ENCODE results near the gene TENT4A.

The TENT4A gene

DNA sequence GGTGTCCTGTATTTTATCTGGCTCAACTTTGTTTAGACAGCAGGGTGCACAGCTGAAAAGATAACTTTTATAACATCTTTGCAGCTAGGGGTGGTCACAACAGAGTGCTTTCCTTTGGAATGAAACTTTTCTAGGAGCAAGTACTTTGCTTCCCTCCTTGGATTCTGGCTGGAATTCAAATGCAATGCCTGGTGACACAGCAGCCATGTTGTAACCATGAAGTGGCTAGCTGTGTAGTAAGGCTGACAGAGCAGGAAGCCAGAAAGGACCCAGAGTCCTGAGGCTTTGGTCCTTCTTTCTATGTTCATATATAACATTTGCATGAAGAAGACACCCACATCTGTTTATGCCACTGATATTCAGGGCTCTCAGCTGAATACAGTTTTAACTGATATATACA, 48.1 kb downstream of the TENT4A start:
- TF ChIP-seq CTCF (IDR thresholded peaks at IDR 0.05; ENCODE audit: low read depth, low read length) = no peak
- DNase-seq (ENCODE audit: extremely low read depth, low read depth) = no peak

DNA sequence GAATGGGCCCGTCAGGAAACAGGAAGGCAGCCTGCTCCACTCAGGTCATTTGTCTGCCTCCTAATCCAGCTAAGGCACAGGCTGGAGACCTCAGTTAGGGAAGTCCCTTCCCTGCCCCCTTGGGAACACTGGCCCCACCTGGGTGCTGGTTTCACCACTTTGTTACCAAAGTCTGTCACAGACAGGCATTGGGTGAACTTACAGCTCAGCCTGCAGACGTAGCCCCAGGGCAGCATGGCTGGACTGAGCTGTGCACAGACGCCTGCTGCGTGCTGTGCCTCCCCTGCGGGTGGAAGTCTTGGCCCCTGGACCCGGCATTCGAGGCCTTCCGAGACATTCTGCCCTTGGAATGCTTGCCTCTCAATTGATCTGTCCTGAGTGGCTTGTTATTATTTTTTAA, 48.9 kb downstream of the TENT4A start:
- TF ChIP-seq CTCF (IDR thresholded peaks at IDR 0.05; ENCODE audit: low read depth, low read length) = no peak
- DNase-seq (ENCODE audit: extremely low read depth, low read depth) = no peak

DNA sequence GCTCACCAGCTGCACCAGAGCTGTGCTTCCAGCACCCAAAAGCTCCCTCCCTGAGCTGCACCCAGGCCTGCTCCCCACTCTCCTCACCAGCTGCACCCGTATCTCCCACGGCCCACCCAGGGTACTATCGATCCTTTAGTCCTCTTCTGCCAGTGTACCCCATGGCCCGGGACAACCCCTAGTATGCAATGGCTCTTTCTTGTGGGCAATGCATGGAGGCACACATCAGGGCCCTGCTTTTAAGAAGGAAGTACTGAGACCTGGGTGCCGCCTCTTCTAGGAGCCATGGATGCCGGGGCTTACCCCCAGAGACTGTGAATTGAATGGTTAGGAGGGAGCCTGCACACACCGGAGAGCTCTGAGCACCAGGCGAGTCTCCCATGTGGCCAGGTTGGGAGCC, 49.5 kb downstream of the TENT4A start:
- DNase-seq (ENCODE audit: extremely low read depth, low read depth) = no peak
- TF ChIP-seq CTCF (IDR thresholded peaks at IDR 0.05; ENCODE audit: low read depth, low read length) = no peak

DNA sequence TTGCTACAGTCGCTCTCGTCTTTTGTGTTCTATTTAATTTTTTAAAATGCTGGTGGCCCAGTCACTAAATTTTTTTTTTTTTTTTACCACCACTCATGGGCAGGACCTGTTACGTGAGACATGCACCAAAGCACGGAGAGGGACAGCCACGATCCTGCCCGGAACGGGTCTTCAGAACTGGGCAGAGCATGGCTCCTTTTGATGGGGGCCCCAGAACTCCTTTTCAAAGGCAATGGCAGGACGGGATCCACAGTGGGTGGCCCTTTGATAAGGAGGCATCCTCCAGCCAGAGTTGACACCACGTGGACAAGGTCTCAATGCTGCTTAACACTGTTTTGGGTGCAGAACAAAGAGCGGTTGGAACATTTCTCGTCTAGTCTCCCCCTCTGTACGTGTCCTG, 50.0 kb downstream of the TENT4A start:
- DNase-seq (ENCODE audit: extremely low read depth, low read depth) = no peak
- no peak for TF ChIP-seq CTCF (IDR thresholded peaks at IDR 0.05; ENCODE audit: low read depth, low read length)

DNA sequence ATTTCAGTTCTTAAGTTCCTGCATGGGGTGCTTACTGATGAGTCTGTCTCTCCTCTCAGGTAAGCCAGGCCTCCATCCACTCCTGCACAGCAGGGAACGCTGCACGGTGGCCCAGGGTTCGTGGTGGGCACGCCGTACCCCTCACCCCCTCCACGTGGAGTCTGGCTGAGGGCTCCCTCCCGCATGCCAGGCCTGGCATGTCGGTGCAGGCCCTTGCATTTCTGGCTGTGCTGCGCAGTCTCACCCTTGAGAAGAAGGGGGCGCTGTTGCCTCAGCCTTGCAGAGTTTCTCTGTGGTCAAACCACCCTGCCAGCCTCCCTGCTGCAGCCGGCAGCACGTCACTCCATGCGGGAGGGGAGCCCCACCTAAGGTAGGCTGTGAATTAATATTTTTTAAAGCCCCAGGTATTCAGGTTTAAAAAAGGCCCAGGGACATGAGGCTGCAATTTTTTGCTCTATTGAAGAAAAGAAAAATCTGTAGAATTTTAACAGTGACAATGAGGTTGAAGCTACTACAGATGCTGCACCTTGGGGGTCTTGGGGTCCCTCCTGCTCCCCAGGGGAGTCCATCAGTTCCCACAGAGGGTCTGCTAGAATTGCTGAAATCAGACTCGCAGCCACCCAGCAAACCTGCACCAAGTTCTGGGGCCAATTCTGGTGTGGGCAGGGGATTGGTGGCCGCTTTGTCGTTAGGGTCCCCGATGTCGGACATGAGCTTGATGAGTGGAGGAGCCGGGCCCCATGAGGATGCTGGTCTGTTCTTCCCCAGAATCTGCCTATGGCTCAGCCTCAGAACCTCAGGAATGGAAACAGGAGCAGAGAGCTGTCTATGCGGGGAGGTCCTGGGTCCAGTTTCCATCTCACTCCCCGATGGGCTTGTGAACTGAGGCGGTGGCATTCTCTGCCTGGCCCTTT, 52.6 kb downstream of the TENT4A start:
- peak; percentile 71 for TF ChIP-seq CTCF (IDR thresholded peaks at IDR 0.05; ENCODE audit: low read depth, low read length)

DNA sequence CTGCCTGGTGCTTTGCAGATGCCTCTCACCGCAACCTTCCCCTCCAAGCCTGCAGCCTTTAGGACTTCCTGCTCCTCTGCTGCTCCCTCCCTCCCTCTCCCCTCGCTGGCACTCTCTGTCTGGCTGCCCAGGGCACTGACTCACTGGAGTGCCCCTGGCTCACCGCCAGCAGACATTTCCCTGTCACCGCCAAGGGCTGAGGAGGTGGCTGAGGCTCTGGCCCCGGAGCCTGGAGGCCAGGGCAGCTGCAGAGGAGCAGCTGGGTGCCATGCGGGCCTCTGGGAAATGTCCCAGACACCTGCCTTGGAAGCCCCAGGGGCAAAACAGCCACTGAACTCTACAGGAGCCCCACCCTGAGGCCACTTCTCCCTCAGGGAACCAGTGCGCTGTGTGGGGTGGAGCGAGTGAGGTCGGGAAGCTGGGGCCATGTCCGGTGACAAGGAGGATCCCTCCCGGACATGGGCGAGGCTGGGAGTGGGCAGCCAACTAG, 53.4 kb downstream of the TENT4A start:
- DNase-seq (ENCODE audit: extremely low read depth, low read depth) = peak; percentile 27
- no peak for TF ChIP-seq CTCF (IDR thresholded peaks at IDR 0.05; ENCODE audit: low read depth, low read length)

More for the DNA sequence above, 52.6 kb downstream of the TENT4A start:
- peak; percentile 28 for DNase-seq (ENCODE audit: extremely low read depth, low read depth)

- no peak for TF ChIP-seq CTCF (IDR thresholded peaks at IDR 0.05; ENCODE audit: low read depth, low read length)
- no peak for DNase-seq (ENCODE audit: extremely low read depth, low read depth)
These were observed 54.3 kb downstream of the TENT4A start for GRCh38 chr5:6767481-6768063.

Measured in AG09319 (cell line).